Endothelial cell of umbilical vein (primary cell): ENCODE data around the gene DENND1B. TPM values are rescaled to one million over a fixed set of nuclear protein-coding genes. Genes with fewer than 3 reads are reported as not detected.

Source experiments
- BruUV-seq: library from RNA; stranded (reverse); fragments of 400-500 nt; replicated peaks from 2 replicates; lab custom pipeline; 2021; lab: Mats Ljungman, UMichigan
- CTCF ChIA-PET: fragments of 300-600, 350-600 bp; sonication (Branson Sonifier 250); formaldehyde crosslinking; loops from one replicate; lab custom pipeline; 2021; ENCODE audit warnings: antibody characterized with exemption, inconsistent platforms; lab: Charles Lee
- POLR2A ChIA-PET: fragments of 300-600, 350-600 bp; sonication (Branson Sonifier 250); formaldehyde crosslinking; loops from one replicate; lab custom pipeline; 2021; ENCODE audit warnings: antibody characterized with exemption, inconsistent platforms; lab: Charles Lee
- DNase-seq: peaks from one replicate; pipeline ENCODE4 v3.0.0-alpha.2; 2011; ENCODE audit warnings: low read depth, low spot score
- FAIRE-seq: peaks from 2 replicates; lab custom pipeline; 2011; peaks lifted over from hg19 to GRCh38; lab: Jason Lieb, UNC
- H2AFZ ChIP-seq: 2 replicates; pipeline ENCODE4 v1.6.0; 2012; ENCODE audit warnings: low read depth, low read length, control low read depth, inconsistent platforms
- H3K27ac ChIP-seq: 2 replicates; pipeline ENCODE4 v1.5.1; 2011; ENCODE audit warnings: low read depth, mild to moderate bottlenecking, control low read depth, low read length, moderate library complexity; ENCODE audit not compliant: insufficient read depth
- H3K27me3 ChIP-seq, 2 experiments: 2 replicates each; pipeline versions ENCODE4 v1.6.0 to v1.6.1; 2011; ENCODE audit warnings: low read length in 2 of 2, mixed read lengths in 1 of 2; ENCODE audit not compliant: control insufficient read depth in 2 of 2, insufficient read depth in 2 of 2
- H3K36me3 ChIP-seq, 2 experiments: 2 replicates in 1 of 2; 3 replicates in 1 of 2; pipeline ENCODE4 v1.5.1; 2011; ENCODE audit warnings: low read length in 2 of 2, mild to moderate bottlenecking in 1 of 2, moderate library complexity in 1 of 2; ENCODE audit not compliant: control insufficient read depth in 2 of 2, insufficient read depth in 2 of 2; ENCODE audit errors: extremely low read depth in 1 of 2
- H3K4me1 ChIP-seq: 3 replicates; pipeline ENCODE4 v1.5.1; 2011; ENCODE audit warnings: mild to moderate bottlenecking, low read length; ENCODE audit not compliant: control insufficient read depth, insufficient read depth; ENCODE audit errors: extremely low read depth
- H3K4me2 ChIP-seq: 2 replicates; pipeline ENCODE4 v1.6.1; 2011; ENCODE audit warnings: low read length, control low read depth, mixed read lengths; ENCODE audit not compliant: insufficient read depth
- H3K4me3 ChIP-seq, 3 experiments: fragments of 200-600 bp in 1 of 3; sonication (generic), shearing (Covaris generic) in 1 of 3; replicated peaks in 1 of 3; 2 replicates each; pipeline ENCODE4 v1.5.1; 2011 to 2016; ENCODE audit warnings: control low read depth in 3 of 3, low read length in 3 of 3, mild to moderate bottlenecking in 2 of 3, inconsistent platforms in 1 of 3, low read depth in 1 of 3, moderate library complexity in 1 of 3; ENCODE audit not compliant: insufficient read depth in 1 of 3
- H3K79me2 ChIP-seq: 2 replicates; pipeline ENCODE4 v1.6.0; 2012; ENCODE audit warnings: low read length, inconsistent platforms; ENCODE audit not compliant: control insufficient read depth, insufficient read depth
- H3K9ac ChIP-seq: replicated peaks from 2 replicates; pipeline ENCODE3; 2011; ENCODE audit warnings: low read length, control low read depth; ENCODE audit not compliant: insufficient read depth; ENCODE audit errors: extremely low read depth
- H3K9me1 ChIP-seq: replicated peaks from 3 replicates; pipeline ENCODE4 v1.6.0; 2011; ENCODE audit warnings: mild to moderate bottlenecking, low read length; ENCODE audit not compliant: control insufficient read depth, insufficient read depth; ENCODE audit errors: extremely low read depth
- H3K9me3 ChIP-seq: replicated peaks from 2 replicates; pipeline ENCODE4 v1.5.1; 2012; ENCODE audit warnings: low read length, inconsistent platforms; ENCODE audit not compliant: control insufficient read depth, insufficient read depth
- H4K20me1 ChIP-seq: replicated peaks from 2 replicates; pipeline ENCODE3; 2011; ENCODE audit warnings: mild to moderate bottlenecking, low read length; ENCODE audit not compliant: control insufficient read depth, insufficient read depth; ENCODE audit errors: extremely low read depth
- EZH2 ChIP-seq: IDR thresholded peaks from 2 replicates; pipeline ENCODE4 v1.6.1; 2012; ENCODE audit warnings: borderline replicate concordance, low read depth, mild to moderate bottlenecking, moderate library complexity, low read length, inconsistent platforms; ENCODE audit not compliant: severe bottlenecking
- FOS ChIP-seq: IDR thresholded peaks from 2 replicates; pipeline ENCODE4 v1.6.1; 2011; ENCODE audit warnings: mild to moderate bottlenecking, low read length, moderate library complexity, borderline replicate concordance; ENCODE audit not compliant: insufficient read depth
- GATA2 ChIP-seq: IDR thresholded peaks from 2 replicates; pipeline ENCODE4 v1.7.0; 2011; ENCODE audit warnings: low read depth, mild to moderate bottlenecking, moderate library complexity, mixed read lengths, low read length; ENCODE audit not compliant: insufficient read length, insufficient read depth
- JUN ChIP-seq: IDR thresholded peaks from 2 replicates; pipeline ENCODE4 v1.6.1; 2011; ENCODE audit warnings: borderline replicate concordance, low read depth; ENCODE audit not compliant: insufficient read length, insufficient read depth
- MAX ChIP-seq: IDR thresholded peaks from 2 replicates; pipeline ENCODE4 v1.6.1; 2011; ENCODE audit not compliant: insufficient read depth, insufficient read length
- MYC ChIP-seq: IDR thresholded peaks from one replicate; pipeline ENCODE4 v1.6.1; 2011; ENCODE audit warnings: mild to moderate bottlenecking, low read depth, low read length
- POLR2A ChIP-seq: IDR thresholded peaks from 2 replicates; pipeline ENCODE4 v1.6.1; 2012; ENCODE audit warnings: low read depth, mild to moderate bottlenecking, control low read depth, low read length
- POLR2AphosphoS5 ChIP-seq: IDR thresholded peaks from 2 replicates; pipeline ENCODE4 v1.6.1; 2012; ENCODE audit warnings: low read depth, mild to moderate bottlenecking, control low read depth, low read length, moderate library complexity; ENCODE audit not compliant: insufficient read depth
- dilution Hi-C: fragments of 300-500 bp; cut with MboI; formaldehyde crosslinking; loops from one replicate; pipeline ENCODE4 v1.15.0; 2019; ENCODE audit warnings: low sequenced_read_pairs; ENCODE audit not compliant: extremely low pct_ligation_motif_present
- intact Hi-C: fragments of 100-400 bp; cut with micrococcal nuclease; formaldehyde crosslinking; loops from one replicate; pipeline ENCODE4 v1.10.0; 2022
- polyA plus RNA-seq, 4 experiments: library from polyadenylated mRNA; depleted of rRNA in 3 of 4; stranded (reverse) in 3 of 4; unstranded in 1 of 4; fragments of >200 nt; gene quantifications; 2 replicates each; pipeline versions ENCODE4 v1.2.1 to v1.2.3, GENCODE V29; 2011 to 2012; ENCODE audit warnings: missing spikeins in 1 of 4
- total RNA-seq: library from RNA; stranded (reverse); gene quantifications from 2 replicates; pipeline ENCODE4 v1.2.3, GENCODE V29; 2021
- TF ChIP-seq, protein P1 (sequence below), 2 donors: IDR thresholded peaks; 1 replicate in 1 of 2; 2 replicates in 1 of 2; pipeline ENCODE4 v1.5.1; 2011; ENCODE audit warnings: low read length in 2 of 2, mild to moderate bottlenecking in 2 of 2, moderate library complexity in 2 of 2, control low read depth in 1 of 2, inconsistent platforms in 1 of 2, low read depth in 1 of 2; ENCODE audit not compliant: insufficient read depth in 1 of 2; ENCODE audit errors: extremely low read depth in 1 of 2

DENND1B gene
- total and polyA plus RNA-seq, 2 donors (not counting 3 experiments of a cell fraction or from before 2014, with no cell fraction given): 0.97 to 3.3 TPM

DNA sequence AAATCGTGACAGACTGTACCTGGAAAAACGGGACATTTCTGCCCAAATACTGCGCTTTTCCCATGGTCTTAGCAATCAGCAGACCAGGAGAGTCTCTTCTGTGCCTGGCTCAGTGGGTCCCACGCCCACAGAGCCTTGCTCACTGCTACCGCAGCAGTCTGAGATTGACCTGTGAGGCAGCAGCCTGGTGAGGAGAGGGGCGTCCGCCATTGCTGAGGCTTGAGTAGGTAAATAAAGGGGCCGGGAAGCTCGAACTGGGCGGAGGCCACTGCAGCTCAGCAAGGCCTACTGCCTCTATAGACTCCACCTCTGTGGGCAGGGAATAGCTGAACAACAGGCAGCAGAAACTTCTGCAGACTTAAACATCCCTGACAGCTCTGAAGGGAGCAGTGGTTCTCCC lies 203.1 kb downstream of the DENND1B start:
- POLR2A ChIA-PET: no interaction called here
- H3K27ac ChIP-seq: no peak overlapping the region
- CTCF ChIA-PET: no interaction called here

DNA sequence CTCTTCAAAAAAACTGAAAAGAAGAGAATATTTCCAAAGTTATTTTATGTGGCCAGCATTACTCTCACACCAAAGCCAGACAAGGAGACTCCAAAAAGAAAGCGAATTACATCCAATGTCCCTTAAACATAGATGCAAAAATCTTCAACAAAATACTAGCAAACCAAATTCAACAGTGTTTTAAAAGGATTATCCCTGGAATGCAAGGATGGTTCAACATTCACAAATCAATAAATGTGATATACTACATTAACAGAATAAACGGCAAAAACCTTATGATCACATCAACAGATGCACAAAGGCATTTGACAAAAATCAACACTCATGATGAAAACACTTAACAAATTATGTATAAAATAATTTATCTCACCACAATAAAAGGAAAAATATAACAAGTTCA lies 207.8 kb downstream of the DENND1B start:
- FAIRE-seq (no peak), DNase-seq (no peak)
- no peaks in the 10 kb centered on the region for H3K9me3 ChIP-seq
- TF ChIP-seq FOS (no peak), MAX (no peak), POLR2AphosphoS5 (no peak), GATA2 (no peak), EZH2 (no peak), MYC (no peak), JUN (no peak), POLR2A (no peak)
- TF ChIP-seq, protein P1, sequence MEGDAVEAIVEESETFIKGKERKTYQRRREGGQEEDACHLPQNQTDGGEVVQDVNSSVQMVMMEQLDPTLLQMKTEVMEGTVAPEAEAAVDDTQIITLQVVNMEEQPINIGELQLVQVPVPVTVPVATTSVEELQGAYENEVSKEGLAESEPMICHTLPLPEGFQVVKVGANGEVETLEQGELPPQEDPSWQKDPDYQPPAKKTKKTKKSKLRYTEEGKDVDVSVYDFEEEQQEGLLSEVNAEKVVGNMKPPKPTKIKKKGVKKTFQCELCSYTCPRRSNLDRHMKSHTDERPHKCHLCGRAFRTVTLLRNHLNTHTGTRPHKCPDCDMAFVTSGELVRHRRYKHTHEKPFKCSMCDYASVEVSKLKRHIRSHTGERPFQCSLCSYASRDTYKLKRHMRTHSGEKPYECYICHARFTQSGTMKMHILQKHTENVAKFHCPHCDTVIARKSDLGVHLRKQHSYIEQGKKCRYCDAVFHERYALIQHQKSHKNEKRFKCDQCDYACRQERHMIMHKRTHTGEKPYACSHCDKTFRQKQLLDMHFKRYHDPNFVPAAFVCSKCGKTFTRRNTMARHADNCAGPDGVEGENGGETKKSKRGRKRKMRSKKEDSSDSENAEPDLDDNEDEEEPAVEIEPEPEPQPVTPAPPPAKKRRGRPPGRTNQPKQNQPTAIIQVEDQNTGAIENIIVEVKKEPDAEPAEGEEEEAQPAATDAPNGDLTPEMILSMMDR (IDR thresholded peaks at IDR 0.05; ENCODE audit: extremely low read depth in 1 of 2, insufficient read depth in 1 of 2, low read depth in 1 of 2, low read length in 2 of 2): no peak
- no peaks in the 10 kb centered on the region for H4K20me1 ChIP-seq
- dilution Hi-C loops: no loop called here
- no peak overlapping the region for H3K9ac ChIP-seq
- intact Hi-C loops: no loop called here
- no peaks in the 10 kb centered on the region for H3K4me1 ChIP-seq
- H3K9me1 ChIP-seq: no peaks in the 10 kb centered on the region
- POLR2A ChIA-PET: no interaction called here
- no peak overlapping the region for H3K4me3 ChIP-seq
- BruUV-seq: no TSS peak
- H3K27ac ChIP-seq: no peak overlapping the region
- CTCF ChIA-PET: no interaction called here
- no peaks in the 10 kb centered on the region for H3K27me3 ChIP-seq
- no peaks in the 10 kb centered on the region for H3K79me2 ChIP-seq
- H3K4me2 ChIP-seq: no peak overlapping the region
- no peaks in the 10 kb centered on the region for H3K36me3 ChIP-seq
- no peak overlapping the region for H2AFZ ChIP-seq

More for the DNA sequence above, 203.1 kb downstream of the DENND1B start:
- no peaks in the 10 kb centered on the region for H3K27me3 ChIP-seq
- H2AFZ ChIP-seq: no peak overlapping the region
- H3K79me2 ChIP-seq: no peaks in the 10 kb centered on the region
- TF ChIP-seq POLR2AphosphoS5 (no peak), JUN (no peak)
- no peaks in the 10 kb centered on the region for H3K4me1 ChIP-seq
- H3K9ac ChIP-seq: no peak overlapping the region
- no peaks in the 10 kb centered on the region for H3K9me3 ChIP-seq
- intact Hi-C loops: no loop called here
- no peaks in the 10 kb centered on the region for H3K36me3 ChIP-seq
- BruUV-seq: no TSS peak
- dilution Hi-C loops: no loop called here
- H3K4me2 ChIP-seq: no peak overlapping the region
- DNase-seq (no peak), FAIRE-seq (no peak)
- no peaks in the 10 kb centered on the region for H3K9me1 ChIP-seq
- H3K4me3 ChIP-seq: no peak overlapping the region
- H4K20me1 ChIP-seq: no peaks in the 10 kb centered on the region
